IMR-90 (cell line): Measurements from ENCODE around the gene ASXL2. TPM values are rescaled to one million over a fixed set of nuclear protein-coding genes. Genes with fewer than 3 reads are reported as not detected.

Experiments used
- ATAC-seq: fragments of 200-7000 bp; cut with Tn5 transposase; 2 replicates; pipeline ENCODE4 v1.9.1; 2020; ENCODE audit warnings: low read depth, mild to moderate bottlenecking, moderate library complexity
- BruUV-seq: library from RNA; stranded (reverse); fragments of 400-500 nt; replicated peaks from 2 replicates; lab custom pipeline; 2021; lab: Mats Ljungman, UMichigan
- CTCF ChIA-PET: fragments of 300-600 bp; formaldehyde crosslinking; extraction: SDS; loops from one replicate; lab custom pipeline; 2021; ENCODE audit warnings: antibody characterized with exemption; lab: Yijun Ruan, JAX
- POLR2A ChIA-PET: fragments of 300-600 bp; sonication (Branson Sonifier 250); formaldehyde crosslinking; loops from one replicate; lab custom pipeline; 2022; ENCODE audit warnings: antibody characterized with exemption; ENCODE audit not compliant: unreplicated experiment; lab: Charles Lee
- DNase-seq: peaks from one replicate; pipeline ENCODE4 v3.0.0; 2013
- H2AFZ ChIP-seq: replicated peaks from 2 replicates; pipeline ENCODE3; 2013; ENCODE audit warnings: low read length, mild to moderate bottlenecking; ENCODE audit not compliant: poor library complexity
- H2AK5ac ChIP-seq: 2 replicates; pipeline ENCODE4 v1.6.1; 2013; ENCODE audit warnings: low read depth, low read length, inconsistent platforms
- H2AK9ac ChIP-seq: replicated peaks from 2 replicates; pipeline ENCODE3; 2013; ENCODE audit warnings: mild to moderate bottlenecking, low read depth, low read length, moderate library complexity; ENCODE audit not compliant: poor library complexity
- H2BK120ac ChIP-seq: 2 replicates; pipeline ENCODE4 v1.6.1; 2013; ENCODE audit warnings: low read depth, low read length, inconsistent platforms
- H2BK15ac ChIP-seq: 3 replicates; pipeline ENCODE4 v1.6.1; 2013; ENCODE audit warnings: low read depth, low read length, inconsistent platforms
- H2BK20ac ChIP-seq: 2 replicates; pipeline ENCODE4 v1.6.1; 2013; ENCODE audit warnings: low read depth, mild to moderate bottlenecking, inconsistent platforms, low read length, moderate library complexity
- H2BK5ac ChIP-seq: 2 replicates; pipeline ENCODE4 v1.6.1; 2013; ENCODE audit warnings: mild to moderate bottlenecking, low read depth, low read length, inconsistent platforms; ENCODE audit not compliant: poor library complexity, severe bottlenecking
- H3K14ac ChIP-seq: replicated peaks from 2 replicates; pipeline ENCODE4 v1.6.1; 2013; ENCODE audit warnings: low read depth, low read length, inconsistent platforms
- H3K18ac ChIP-seq: 2 replicates; pipeline ENCODE4 v1.6.1; 2013; ENCODE audit warnings: low read depth, low read length, control low read depth
- H3K23ac ChIP-seq: 2 replicates; pipeline ENCODE4 v1.6.1; 2013; ENCODE audit warnings: low read depth, low read length, inconsistent platforms
- H3K27ac ChIP-seq: 2 replicates; pipeline ENCODE4 v1.5.1; 2013; ENCODE audit warnings: mild to moderate bottlenecking, control low read depth, low read length; ENCODE audit not compliant: insufficient read depth
- H3K27me3 ChIP-seq: 2 replicates; pipeline ENCODE4 v1.6.1; 2013; ENCODE audit warnings: low read length; ENCODE audit not compliant: control insufficient read depth, insufficient read depth
- H3K36me3 ChIP-seq: 2 replicates; pipeline ENCODE4 v1.6.1; 2013; ENCODE audit warnings: low read length, mixed read lengths; ENCODE audit not compliant: control insufficient read depth, insufficient read depth
- H3K4ac ChIP-seq: 2 replicates; pipeline ENCODE4 v1.6.1; 2013; ENCODE audit warnings: low read depth, low read length, inconsistent platforms
- H3K4me1 ChIP-seq: 2 replicates; pipeline ENCODE4 v1.6.1; 2013; ENCODE audit warnings: low read length, mixed read lengths; ENCODE audit not compliant: control insufficient read depth, insufficient read depth
- H3K4me2 ChIP-seq: 2 replicates; pipeline ENCODE4 v1.6.1; 2013; ENCODE audit warnings: low read depth, mild to moderate bottlenecking, control low read depth, low read length, moderate library complexity
- H3K4me3 ChIP-seq: 2 replicates; pipeline ENCODE4 v1.5.1; 2013; ENCODE audit warnings: low read depth, mild to moderate bottlenecking, control low read depth, low read length, moderate library complexity; ENCODE audit not compliant: insufficient read depth
- H3K56ac ChIP-seq: 2 replicates; pipeline ENCODE4 v1.6.1; 2013; ENCODE audit warnings: low read length, inconsistent platforms; ENCODE audit not compliant: insufficient read depth; ENCODE audit errors: extremely low read depth
- H3K79me1 ChIP-seq, 2 experiments: 2 replicates each; pipeline ENCODE4 v1.6.1; 2013; ENCODE audit warnings: low read length in 2 of 2, inconsistent platforms in 1 of 2, low read depth in 1 of 2
- H3K9ac ChIP-seq: 2 replicates; pipeline ENCODE4 v1.6.1; 2013; ENCODE audit warnings: low read depth, low read length, control low read depth
- H3K9me1 ChIP-seq: 2 replicates; pipeline ENCODE4 v1.6.1; 2013; ENCODE audit warnings: low read length, inconsistent platforms; ENCODE audit not compliant: insufficient read depth
- H3K9me3 ChIP-seq: 2 replicates; pipeline ENCODE4 v1.6.1; 2013; ENCODE audit warnings: low read length; ENCODE audit not compliant: control insufficient read depth, insufficient read depth
- H4K20me1 ChIP-seq: 2 replicates; pipeline ENCODE4 v1.6.1; 2013; ENCODE audit warnings: low read length, inconsistent platforms; ENCODE audit not compliant: insufficient read depth
- H4K5ac ChIP-seq: 2 replicates; pipeline ENCODE4 v1.6.1; 2013; ENCODE audit warnings: mild to moderate bottlenecking, low read depth, low read length, control low read depth
- H4K8ac ChIP-seq, 2 experiments: 2 replicates each; pipeline ENCODE4 v1.6.1; 2013; ENCODE audit warnings: low read depth in 2 of 2, low read length in 2 of 2, control low read depth in 1 of 2, inconsistent platforms in 1 of 2
- H4K91ac ChIP-seq: 2 replicates; pipeline ENCODE4 v1.6.1; 2013; ENCODE audit warnings: low read depth, low read length, inconsistent platforms; ENCODE audit not compliant: insufficient read depth
- BHLHE40 ChIP-seq: fragments of 150-350 bp; IDR thresholded peaks from 2 replicates; pipeline ENCODE4 v1.6.1; 2016; ENCODE audit warnings: mild to moderate bottlenecking, low read depth, low read length
- CEBPB ChIP-seq: IDR thresholded peaks from 2 replicates; pipeline ENCODE4 v1.6.1; 2012; ENCODE audit warnings: low read depth, low read length, improper control_type of control experiment
- CHD1 ChIP-seq: IDR thresholded peaks from 2 replicates; pipeline ENCODE4 v1.6.1; 2012; ENCODE audit warnings: low read depth, low read length, improper control_type of control experiment
- ELK1 ChIP-seq: fragments of 150-350 bp; IDR thresholded peaks from 2 replicates; pipeline ENCODE4 v1.6.1; 2016; ENCODE audit warnings: low read depth, mild to moderate bottlenecking, low read length, moderate library complexity, borderline replicate concordance
- FOS ChIP-seq: fragments of 150-350 bp; IDR thresholded peaks from 2 replicates; pipeline ENCODE4 v1.6.1; 2016; ENCODE audit warnings: low read depth, low read length
- MAFK ChIP-seq: IDR thresholded peaks from 2 replicates; pipeline ENCODE4 v1.6.1; 2012; ENCODE audit warnings: low read depth, low read length, improper control_type of control experiment
- MAZ ChIP-seq: IDR thresholded peaks from 2 replicates; pipeline ENCODE4 v1.6.1; 2012; ENCODE audit warnings: low read depth, mild to moderate bottlenecking, low read length, improper control_type of control experiment, moderate library complexity, borderline replicate concordance
- POLR2A ChIP-seq: IDR thresholded peaks from 2 replicates; pipeline ENCODE4 v1.6.1; 2012; ENCODE audit warnings: mild to moderate bottlenecking, low read depth, low read length
- RAD21 ChIP-seq: IDR thresholded peaks from 2 replicates; pipeline ENCODE4 v1.6.1; 2012; ENCODE audit warnings: low read length, improper control_type of control experiment
- WGBS, 2 experiments: methylation state at CpG; one replicate each; pipeline versions ENCODE4 v1.1.5 to v1.1.7; 2013; ENCODE audit warnings: missing lambda C conversion rate in 2 of 2; ENCODE audit not compliant: insufficient read length in 1 of 2; ENCODE audit errors: extremely low coverage in 2 of 2; 5-methylcytosine and 5-hydroxymethylcytosine counted together
- dilution Hi-C: fragments of 300-500 bp; cut with HindIII; formaldehyde crosslinking; loops from one replicate; pipeline ENCODE4 v1.14.3; 2018; ENCODE audit warnings: low sequenced_read_pairs; ENCODE audit not compliant: unreplicated experiment
- in situ Hi-C: fragments of 300-500 bp; cut with MboI; formaldehyde crosslinking; loops from 3 replicates; pipeline ENCODE4 v1.14.3; 2019; ENCODE audit warnings: low sequenced_read_pairs, inconsistent platforms, mixed read lengths
- intact Hi-C: fragments of 100-400 bp; cut with micrococcal nuclease; formaldehyde crosslinking; loops from 2 replicates; pipeline ENCODE4 v1.10.0; 2022
- polyA plus RNA-seq, 3 experiments: library from polyadenylated mRNA; depleted of rRNA; stranded (reverse); fragments of >200 nt; gene quantifications; 2 replicates each; pipeline ENCODE4 v1.2.3, GENCODE V29; 2012; ENCODE audit warnings: low replicate concordance in 1 of 3
- total RNA-seq: library from RNA; depleted of rRNA; stranded (reverse); fragments of >200 nt; gene quantifications from 2 replicates; pipeline ENCODE4 v1.2.3, GENCODE V29; 2012
- TF ChIP-seq, protein P1 (sequence below): fragments of 150-350 bp; IDR thresholded peaks from 2 replicates; pipeline ENCODE4 v1.6.1; 2017; ENCODE audit warnings: mild to moderate bottlenecking, antibody characterized with exemption, low read length, low read depth

Gene ASXL2
- total and polyA plus RNA-seq, 2 of the 4 experiments (the other 2 are of a cell fraction): 5.3 to 8.1 TPM

DNA sequence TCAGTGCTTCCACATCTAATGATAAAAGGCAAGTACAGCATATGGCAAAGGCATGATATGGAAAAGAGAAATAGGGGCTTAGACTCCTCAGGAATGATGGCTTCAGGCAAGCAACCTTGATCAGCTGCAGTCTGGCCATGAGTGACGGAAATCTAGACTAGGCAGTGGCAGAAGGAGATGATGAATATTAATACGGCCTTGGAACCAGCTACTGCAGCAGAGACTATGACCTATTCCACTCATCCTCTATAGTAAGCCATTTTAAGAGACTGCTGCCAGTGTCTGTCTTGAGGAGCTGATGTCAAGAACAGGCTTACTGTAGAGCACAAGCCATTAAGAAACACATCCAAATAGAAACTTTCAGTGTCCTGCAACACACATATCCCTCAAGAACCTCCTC is 23.7 kb downstream of the ASXL2 start:
- Histone ChIP-seq H3K4ac (no peak overlapping the region), H3K56ac (no peak overlapping the region), H2AK9ac (no peak overlapping the region), H3K36me3 (peaks cover 3% of the 10 kb centered on the region), H2BK5ac (no peak overlapping the region), H4K8ac (no peak overlapping the region), H3K4me3 (no peak overlapping the region), H3K4me1 (peaks cover 5% of the 10 kb centered on the region), H2AFZ (no peak overlapping the region), H3K27me3 (no peaks in the 10 kb centered on the region), H2BK20ac (no peak overlapping the region), H3K9me1 (peaks cover 9% of the 10 kb centered on the region; the same call in 1 of the 2 replicates), H3K9ac (no peak overlapping the region), H3K9me3 (no peaks in the 10 kb centered on the region), H3K23ac (no peak overlapping the region; the same call in none of the 2 replicates), H2BK15ac (no peak overlapping the region), H4K20me1 (peaks cover 57% of the 10 kb centered on the region), H2AK5ac (no peak overlapping the region), H3K4me2 (no peak overlapping the region), H3K27ac (no peak overlapping the region), H3K79me1 (peaks cover 16 to 59% of the 10 kb centered on the region in 2 experiments), H3K18ac (no peak overlapping the region), H4K5ac (no peak overlapping the region), H3K14ac (no peak overlapping the region), H2BK120ac (no peak overlapping the region), H4K91ac (no peak overlapping the region)
- CTCF ChIA-PET: no interaction called here
- DNase-seq (no peak), ATAC-seq (no peak)
- WGBS, 2 experiments: no CpG with 5 or more reads among the region's 2 CpGs
- TF ChIP-seq BHLHE40 (no peak), FOS (no peak), RAD21 (no peak), POLR2A (no peak), CEBPB (no peak), MAFK (no peak), CHD1 (no peak), MAZ (no peak), ELK1 (no peak)
- TF ChIP-seq, protein P1, sequence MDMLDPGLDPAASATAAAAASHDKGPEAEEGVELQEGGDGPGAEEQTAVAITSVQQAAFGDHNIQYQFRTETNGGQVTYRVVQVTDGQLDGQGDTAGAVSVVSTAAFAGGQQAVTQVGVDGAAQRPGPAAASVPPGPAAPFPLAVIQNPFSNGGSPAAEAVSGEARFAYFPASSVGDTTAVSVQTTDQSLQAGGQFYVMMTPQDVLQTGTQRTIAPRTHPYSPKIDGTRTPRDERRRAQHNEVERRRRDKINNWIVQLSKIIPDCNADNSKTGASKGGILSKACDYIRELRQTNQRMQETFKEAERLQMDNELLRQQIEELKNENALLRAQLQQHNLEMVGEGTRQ: no peak
- POLR2A ChIA-PET: no interaction called here
- intact Hi-C loops (no loop called here), dilution Hi-C loops (no loop called here), in situ Hi-C loops (loop anchor here (10.0 kb wide), 1 partner anchor 290 kb away; no protein-coding TSS in a partner anchor)
- BruUV-seq: no TSS peak
